ENCODE data around the gene ZNF160. TPM values are rescaled to one million over a fixed set of nuclear protein-coding genes. Genes with fewer than 3 reads are reported as not detected.
"Not testable (repeated sequence)": the region's sequence is repeated elsewhere in the genome, so short reads cannot be mapped to it uniquely, and the experiment has no call there.

The ZNF160 gene
- total RNA-seq, 6 donors from 2014 or later, result 25.0 to 150 (median 48.5) TPM

- ATAC-seq (ENCODE audit: low FRiP score in 2 of 2), result no peak
- TF ChIP-seq POLR2A (IDR thresholded peaks at IDR 0.05) (no peak), EP300 (IDR thresholded peaks at IDR 0.05) (no peak), POLR2AphosphoS5 (IDR thresholded peaks at IDR 0.05) (no peak), CTCF (IDR thresholded peaks at IDR 0.05) (no peak)
- Histone ChIP-seq H3K9me3 (peaks cover 10 to 20% (median 19%) of the 10 kb centered on the region in 4 donors), H3K4me3 (no peak overlapping the region), H3K27ac (no peak overlapping the region), H3K36me3 (no peaks in the 10 kb centered on the region), H3K27me3 (no peaks in the 10 kb centered on the region), H3K4me1 (no peaks in the 10 kb centered on the region)
- no peak for DNase-seq
- WGBS, 2 donors, result 90 to 93% methylated on average over 2 of the region's 2 CpGs
Measured at GRCh38 chr19:53034054-53034453, 69.2 kb downstream of the ZNF160 start.

- not testable (repeated sequence) for H3K27ac ChIP-seq; H3K4me1 ChIP-seq; H3K27me3 ChIP-seq; H3K9me3 ChIP-seq; ATAC-seq (ENCODE audit: low FRiP score in 2 of 2); H3K4me3 ChIP-seq; DNase-seq; H3K36me3 ChIP-seq
- WGBS, 2 donors, result 39 to 43% methylated on average over 7 of the region's 7 CpGs
Measured at GRCh38 chr19:53028306-53028705, 74.9 kb downstream of the ZNF160 start.

GRCh38 chr19:53019684-53020083 lies 83.5 kb downstream of the ZNF160 start:
- TF ChIP-seq POLR2A (IDR thresholded peaks at IDR 0.05) (no peak), EP300 (IDR thresholded peaks at IDR 0.05) (no peak), POLR2AphosphoS5 (IDR thresholded peaks at IDR 0.05) (no peak), CTCF (IDR thresholded peaks at IDR 0.05) (no peak)
- ATAC-seq (ENCODE audit: low FRiP score in 2 of 2), result no peak
- H3K9me3 ChIP-seq, result peaks cover 0 to 33% (median 12%) of the 10 kb centered on the region in 4 donors

More at GRCh38 chr19:53019684-53020083, 83.5 kb downstream of the ZNF160 start:
- 17 to 40% methylated on average over 1 of the region's 1 CpG for WGBS, 2 donors
- H3K27me3 ChIP-seq, result no peaks in the 10 kb centered on the region
- no peaks in the 10 kb centered on the region for H3K4me1 ChIP-seq
- no peak overlapping the region for H3K4me3 ChIP-seq
- no peaks in the 10 kb centered on the region for H3K36me3 ChIP-seq
- no peak overlapping the region for H3K27ac ChIP-seq
- DNase-seq, result no peak

Other genes with a start within 250 kb of the ZNF160 start
- 10 to 100 TPM in 5 of 6 donors, 1 to 10 TPM in 1; 7.3 to 37.7 (median 19.6) TPM for gene ZNF468, start 245.8 kb downstream of the ZNF160 start, total RNA-seq
- gene ZNF320, start 205.8 kb downstream of the ZNF160 start, total RNA-seq, result 10 to 100 TPM in 3 of 6 donors, 1 to 10 TPM in 3; 3.6 to 41.9 (median 10.1) TPM
- gene ZNF888, start 180.0 kb downstream of the ZNF160 start, total RNA-seq, result 10 to 100 TPM in 2 of 6 donors, 1 to 10 TPM in 4; 3.2 to 13.6 (median 6.9) TPM
- 10 to 100 TPM in 2 of 6 donors, 1 to 10 TPM in 4; 6.7 to 14.6 (median 8.8) TPM for gene ZNF816, start 140.5 kb downstream of the ZNF160 start, total RNA-seq
- gene ERVV-1, start 89.5 kb downstream of the ZNF160 start, total RNA-seq, result not detected
- gene ERVV-2, start 58.7 kb downstream of the ZNF160 start, total RNA-seq, result not detected
- gene ZNF415, start 29.5 kb upstream of the ZNF160 start, total RNA-seq, result 1 to 10 TPM; 2.4 to 7.9 (median 4.3) TPM
- 10 to 100 TPM in 4 of 6 donors, 1 to 10 TPM in 2; 5.3 to 21.0 (median 10.3) TPM for gene ZNF347, start 55.6 kb upstream of the ZNF160 start, total RNA-seq
- gene ZNF665, start 89.9 kb upstream of the ZNF160 start, total RNA-seq, result 1 to 10 TPM; 1.7 to 5.2 (median 3.4) TPM
- 10 to 100 TPM in 4 of 6 donors, 1 to 10 TPM in 2; 5.2 to 19.9 (median 12.5) TPM for gene ZNF677, start 151.5 kb upstream of the ZNF160 start, total RNA-seq
- not detected for gene VN1R2, start 154.9 kb upstream of the ZNF160 start, total RNA-seq
- gene VN1R4, start 164.3 kb upstream of the ZNF160 start, total RNA-seq, result not detected
- 10 to 100 TPM in 1 of 6 donors, 1 to 10 TPM in 5; 3.2 to 11.4 (median 6.2) TPM for gene ZNF845, start 230.3 kb upstream of the ZNF160 start, total RNA-seq

Measured in upper lobe of left lung (tissue), 6 donors.